PC-9 (cell line): Measurements from ENCODE around the gene NGB. TPM values are rescaled to one million over a fixed set of nuclear protein-coding genes. Genes with fewer than 3 reads are reported as not detected.

ENCODE experiments used
- BruUV-seq: library from RNA; stranded (reverse); fragments of 400-500 nt; replicated peaks from 2 replicates; lab custom pipeline; 2021; lab: Mats Ljungman, UMichigan
- CTCF ChIA-PET: fragments of 300-600 bp; sonication (Branson Sonifier 250); formaldehyde crosslinking; loops from one replicate; lab custom pipeline; 2022; ENCODE audit warnings: antibody characterized with exemption; lab: Charles Lee
- POLR2A ChIA-PET: fragments of 300-600 bp; sonication (Branson Sonifier 250); formaldehyde crosslinking; loops from one replicate; lab custom pipeline; 2022; ENCODE audit warnings: antibody characterized with exemption; ENCODE audit not compliant: unreplicated experiment; lab: Charles Lee
- DNase-seq, 2 experiments: peaks; one replicate each; pipeline versions ENCODE4 v3.0.0 to v3.0.0-alpha.2; 2015 to 2022; ENCODE audit warnings: mixed read lengths in 1 of 2
- H2AFZ ChIP-seq: fragments of 200-600 bp; sonication (generic); 2 replicates; pipeline ENCODE4 v1.8.1; 2017; ENCODE audit warnings: antibody characterized with exemption
- H3F3A ChIP-seq: fragments of 200-600 bp; sonication (generic); 2 replicates; pipeline ENCODE4 v1.8.1; 2017; ENCODE audit warnings: antibody characterized with exemption, mild to moderate bottlenecking, low read depth; ENCODE audit not compliant: insufficient read depth
- H3K27ac ChIP-seq: fragments of 200-600 bp; sonication (generic); 2 replicates; pipeline ENCODE4 v1.6.1; 2016; ENCODE audit warnings: mixed run types
- H3K27me3 ChIP-seq: fragments of 200-600 bp; sonication (generic); 2 replicates; pipeline ENCODE4 v1.6.1; 2016; ENCODE audit warnings: low read depth, mixed run types; ENCODE audit not compliant: insufficient read depth
- H3K36me3 ChIP-seq: fragments of 200-600 bp; sonication (generic); 2 replicates; pipeline ENCODE4 v1.6.1; 2016; ENCODE audit warnings: low read depth, mixed run types
- H3K4me1 ChIP-seq: fragments of 200-600 bp; sonication (generic); replicated peaks from 2 replicates; pipeline ENCODE4 v1.6.1; 2016; ENCODE audit warnings: mixed run types; ENCODE audit not compliant: insufficient read depth
- H3K4me2 ChIP-seq: fragments of 200-600 bp; sonication (generic); 2 replicates; pipeline ENCODE4 v1.6.1; 2017; ENCODE audit warnings: mixed run types
- H3K4me3 ChIP-seq: fragments of 200-600 bp; sonication (generic); 2 replicates; pipeline ENCODE4 v1.6.1; 2016; ENCODE audit warnings: mixed run types
- H3K79me2 ChIP-seq: fragments of 200-600 bp; sonication (generic); 2 replicates; pipeline ENCODE4 v1.6.1; 2017; ENCODE audit warnings: low read depth, mixed run types
- H3K9me2 ChIP-seq: fragments of 200-600 bp; sonication (generic); 2 replicates; pipeline ENCODE4 v1.8.1; 2017; ENCODE audit warnings: mild to moderate bottlenecking; ENCODE audit not compliant: insufficient read depth
- H3K9me3 ChIP-seq: fragments of 200-600 bp; sonication (generic); 2 replicates; pipeline ENCODE4 v1.8.1; 2016; ENCODE audit warnings: low read depth; ENCODE audit not compliant: insufficient read depth
- H4K20me1 ChIP-seq: fragments of 200-600 bp; sonication (generic); 2 replicates; pipeline ENCODE4 v1.8.1; 2017; ENCODE audit not compliant: insufficient read depth
- EZH2 ChIP-seq: fragments of 200-600 bp; sonication (generic); IDR thresholded peaks from 2 replicates; pipeline ENCODE4 v1.8.0; 2017; ENCODE audit warnings: antibody characterized with exemption, low read depth
- intact Hi-C: fragments of 100-400 bp; cut with micrococcal nuclease; formaldehyde crosslinking; loops from one replicate; pipeline ENCODE4 v1.10.0; 2022; ENCODE audit not compliant: unreplicated experiment
- total RNA-seq: library from RNA; stranded (reverse); gene quantifications from 2 replicates; pipeline ENCODE4 v1.2.3, GENCODE V29; 2021
- TF ChIP-seq, protein P1 (sequence below): fragments of 200-600 bp; sonication (generic); conservative IDR thresholded peaks from 2 replicates; pipeline ENCODE4 v1.6.1; 2017; ENCODE audit warnings: mixed run types, antibody characterized with exemption, mild to moderate bottlenecking, moderate library complexity

NGB gene
- total RNA-seq, 1 experiment from 2014 or later, result not detected

DNA sequence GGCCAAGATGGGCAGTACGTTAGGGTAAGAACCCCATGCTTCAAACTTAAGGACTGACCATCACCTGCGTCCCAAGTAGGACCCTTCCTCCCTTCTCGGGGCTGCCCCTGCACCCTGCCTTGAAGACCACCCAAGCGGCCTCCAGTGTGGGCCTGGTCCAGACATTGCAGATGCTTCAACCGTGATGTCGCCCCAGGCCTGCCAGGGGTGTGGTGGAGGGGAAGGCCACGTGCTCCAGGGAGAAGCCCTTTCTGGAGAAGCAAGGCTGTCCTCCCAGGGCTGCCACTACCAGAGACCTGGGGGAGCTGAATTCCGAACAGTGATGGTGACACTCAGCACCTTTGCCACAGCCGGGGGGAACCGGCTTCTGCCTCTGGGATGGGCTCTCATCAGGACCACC is 13.3 kb downstream of the NGB start:
- TF ChIP-seq, protein P1, sequence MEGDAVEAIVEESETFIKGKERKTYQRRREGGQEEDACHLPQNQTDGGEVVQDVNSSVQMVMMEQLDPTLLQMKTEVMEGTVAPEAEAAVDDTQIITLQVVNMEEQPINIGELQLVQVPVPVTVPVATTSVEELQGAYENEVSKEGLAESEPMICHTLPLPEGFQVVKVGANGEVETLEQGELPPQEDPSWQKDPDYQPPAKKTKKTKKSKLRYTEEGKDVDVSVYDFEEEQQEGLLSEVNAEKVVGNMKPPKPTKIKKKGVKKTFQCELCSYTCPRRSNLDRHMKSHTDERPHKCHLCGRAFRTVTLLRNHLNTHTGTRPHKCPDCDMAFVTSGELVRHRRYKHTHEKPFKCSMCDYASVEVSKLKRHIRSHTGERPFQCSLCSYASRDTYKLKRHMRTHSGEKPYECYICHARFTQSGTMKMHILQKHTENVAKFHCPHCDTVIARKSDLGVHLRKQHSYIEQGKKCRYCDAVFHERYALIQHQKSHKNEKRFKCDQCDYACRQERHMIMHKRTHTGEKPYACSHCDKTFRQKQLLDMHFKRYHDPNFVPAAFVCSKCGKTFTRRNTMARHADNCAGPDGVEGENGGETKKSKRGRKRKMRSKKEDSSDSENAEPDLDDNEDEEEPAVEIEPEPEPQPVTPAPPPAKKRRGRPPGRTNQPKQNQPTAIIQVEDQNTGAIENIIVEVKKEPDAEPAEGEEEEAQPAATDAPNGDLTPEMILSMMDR, result no peak
- TF ChIP-seq EZH2, result no peak
- Histone ChIP-seq H3K27ac (no peak overlapping the region), H3K4me2 (no peak overlapping the region), H3K27me3 (peaks cover 100% of the 10 kb centered on the region), H3F3A (no peaks in the 10 kb centered on the region), H4K20me1 (no peaks in the 10 kb centered on the region), H3K79me2 (no peaks in the 10 kb centered on the region), H3K36me3 (no peaks in the 10 kb centered on the region), H3K4me3 (no peak overlapping the region), H3K4me1 (no peaks in the 10 kb centered on the region), H3K9me2 (no peaks in the 10 kb centered on the region), H2AFZ (no peak overlapping the region), H3K9me3 (no peaks in the 10 kb centered on the region)
- no peak for DNase-seq
- ChIA-PET POLR2A (no interaction called here), CTCF (interaction anchor here (0.7 kb wide), 1 partner anchor 29 kb away, joined by 7 read pairs; no protein-coding TSS in a partner anchor)
- intact Hi-C loops, result no loop called here
- BruUV-seq, result no TSS peak

DNA sequence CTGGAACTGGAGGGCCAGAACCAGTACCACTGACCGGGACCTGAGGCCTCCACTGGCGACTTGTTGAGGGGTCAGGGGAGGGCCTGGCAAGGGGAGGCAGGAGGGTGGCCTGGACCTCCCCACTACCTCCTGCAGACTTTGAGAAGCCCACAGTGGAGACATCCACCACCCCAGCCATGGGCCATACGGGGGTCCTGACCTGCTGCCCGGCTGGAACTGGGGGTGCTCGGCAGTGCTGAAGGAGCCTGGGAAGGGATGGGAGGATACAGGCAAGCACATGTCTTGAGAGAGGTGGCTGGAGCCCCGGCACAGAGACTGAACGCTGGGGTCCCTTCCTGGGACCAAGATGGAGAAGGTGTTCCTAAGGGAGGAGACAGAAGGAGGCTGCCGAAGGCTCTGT is 14.3 kb downstream of the NGB start:
- Histone ChIP-seq H3K36me3 (no peaks in the 10 kb centered on the region), H3K27ac (no peak overlapping the region), H3K4me3 (no peak overlapping the region), H3K9me2 (no peaks in the 10 kb centered on the region), H3K4me1 (no peaks in the 10 kb centered on the region), H3K79me2 (no peaks in the 10 kb centered on the region), H3K27me3 (peaks cover 100% of the 10 kb centered on the region), H3F3A (no peaks in the 10 kb centered on the region), H3K9me3 (no peaks in the 10 kb centered on the region), H4K20me1 (no peaks in the 10 kb centered on the region), H2AFZ (no peak overlapping the region), H3K4me2 (no peak overlapping the region)
- ChIA-PET POLR2A (no interaction called here), CTCF (no interaction called here)
- no peak for DNase-seq
- no TSS peak for BruUV-seq
- TF ChIP-seq EZH2, result no peak
- TF ChIP-seq, protein P1, result no peak
- intact Hi-C loops, result no loop called here

DNA sequence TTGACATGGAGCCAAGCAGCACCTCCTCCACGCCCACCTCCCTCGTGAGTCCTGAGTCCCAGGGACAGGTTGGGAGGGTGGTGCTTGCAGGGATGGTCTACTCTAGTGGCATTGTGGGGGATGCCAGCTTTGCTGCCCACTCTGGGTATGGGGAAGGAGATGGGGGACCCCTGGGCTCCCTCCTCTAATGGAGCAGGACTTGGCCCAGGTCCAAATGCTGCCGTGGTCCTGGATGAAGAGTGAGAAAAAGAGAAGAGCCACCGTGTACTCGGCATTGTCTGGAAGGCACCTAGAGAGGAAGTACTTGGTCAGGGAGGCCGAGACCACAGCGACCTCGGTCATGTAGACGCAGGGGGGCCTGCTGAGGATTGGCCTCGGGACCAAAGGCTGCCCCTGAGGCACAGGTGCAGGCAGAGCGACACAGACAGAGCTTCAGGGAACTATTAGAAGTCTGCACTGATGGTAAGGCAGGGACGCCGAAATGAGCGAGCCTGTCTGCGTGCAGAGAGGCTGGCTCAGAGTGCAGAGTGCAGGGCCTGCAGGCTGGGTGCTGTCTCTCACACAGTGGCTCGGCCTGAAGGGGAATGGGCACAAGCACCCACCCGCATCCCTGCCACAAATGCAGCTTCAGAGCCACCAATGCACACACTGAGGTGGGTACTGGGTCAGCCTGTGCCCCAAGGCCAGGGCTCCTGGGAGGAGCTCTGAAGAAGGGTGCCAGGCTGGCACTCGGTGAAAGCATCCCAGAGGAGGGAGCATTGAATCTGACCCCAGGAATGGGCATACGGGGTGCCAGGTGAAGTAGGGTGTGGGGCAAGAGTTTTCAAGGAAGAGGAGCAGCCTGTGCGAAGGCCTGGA is 17.4 kb downstream of the NGB start:
- peaks cover 100% of the 10 kb centered on the region for H3K27me3 ChIP-seq
- POLR2A ChIA-PET, result no interaction called here
- no TSS peak for BruUV-seq

More for the DNA sequence above, 17.4 kb downstream of the NGB start:
- Histone ChIP-seq H3K27ac (no peak overlapping the region), H3K4me2 (no peak overlapping the region), H3K9me2 (no peaks in the 10 kb centered on the region), H3K79me2 (no peaks in the 10 kb centered on the region), H3K4me3 (no peak overlapping the region), H4K20me1 (no peaks in the 10 kb centered on the region), H3K4me1 (no peaks in the 10 kb centered on the region), H3K36me3 (no peaks in the 10 kb centered on the region), H3F3A (no peaks in the 10 kb centered on the region), H3K9me3 (no peaks in the 10 kb centered on the region), H2AFZ (no peak overlapping the region)
- intact Hi-C loops, result no loop called here
- CTCF ChIA-PET, result no interaction called here
- no peak for DNase-seq
- no peak for TF ChIP-seq EZH2
- TF ChIP-seq, protein P1, result no peak
